HG03354 (cell line): ENCODE results near the gene KCNIP2.
A peak's percentile ranks its signal among the peaks of the same experiment; 100 is the strongest.

Experiments
- ATAC-seq: cut with Tn5 transposase; IDR thresholded peaks from one replicate; pipeline ENCODE4 v1.9.1; 2021; ENCODE audit warnings: mild to moderate bottlenecking; ENCODE audit not compliant: unreplicated experiment, poor library complexity, severe bottlenecking

The KCNIP2 gene

GRCh38 chr10:101856626-101857025, 13.0 kb upstream of the KCNIP2 start:
- no peak for ATAC-seq

GRCh38 chr10:101851411-101852116, 8.0 kb upstream of the KCNIP2 start:
- no peak for ATAC-seq

GRCh38 chr10:101850749-101851148, 7.1 kb upstream of the KCNIP2 start:
- ATAC-seq, result no peak

GRCh38 chr10:101848894-101849351, 5.3 kb upstream of the KCNIP2 start:
- ATAC-seq, result no peak

GRCh38 chr10:101848408-101848807, 4.8 kb upstream of the KCNIP2 start:
- ATAC-seq, result no peak

GRCh38 chr10:101845893-101846292, 2.3 kb upstream of the KCNIP2 start:
- no peak for ATAC-seq

- no peak for ATAC-seq
These were observed 1.8 kb downstream of the KCNIP2 start for GRCh38 chr10:101841826-101842225.

- ATAC-seq, result peak; percentile 70
These were observed 2.7 kb downstream of the KCNIP2 start for GRCh38 chr10:101840741-101841453.

GRCh38 chr10:101840102-101840684, 3.4 kb downstream of the KCNIP2 start:
- ATAC-seq, result no peak

- no peak for ATAC-seq
These were observed 4.1 kb downstream of the KCNIP2 start for GRCh38 chr10:101839416-101840063.

GRCh38 chr10:101839002-101839401, 4.6 kb downstream of the KCNIP2 start:
- no peak for ATAC-seq

- no peak for ATAC-seq
These were observed 5.1 kb downstream of the KCNIP2 start for GRCh38 chr10:101838416-101838970.

- no peak for ATAC-seq
These were observed 5.9 kb downstream of the KCNIP2 start for GRCh38 chr10:101837748-101838147.

- ATAC-seq, result no peak
These were observed 8.2 kb downstream of the KCNIP2 start for GRCh38 chr10:101835362-101835761.

GRCh38 chr10:101834341-101834740, 9.3 kb downstream of the KCNIP2 start:
- ATAC-seq, result no peak

- no peak for ATAC-seq
These were observed 10.1 kb downstream of the KCNIP2 start for GRCh38 chr10:101833466-101833865.

- ATAC-seq, result no peak
These were observed 11.3 kb downstream of the KCNIP2 start for GRCh38 chr10:101832325-101832771.

GRCh38 chr10:101831169-101831811, 12.3 kb downstream of the KCNIP2 start:
- no peak for ATAC-seq

GRCh38 chr10:101830322-101831168, 13.1 kb downstream of the KCNIP2 start:
- ATAC-seq, result peak; percentile 70
